ENCODE results near the gene CMTR1. TPM values are rescaled to one million over a fixed set of nuclear protein-coding genes. Genes with fewer than 3 reads are reported as not detected.
"Not testable (repeated sequence)": the region's sequence is repeated elsewhere in the genome, so short reads cannot be mapped to it uniquely, and the experiment has no call there.

Gene CMTR1
- total and polyA plus RNA-seq, 10 donors, result 19.4 to 62.4 (median 45.3) TPM

DNA sequence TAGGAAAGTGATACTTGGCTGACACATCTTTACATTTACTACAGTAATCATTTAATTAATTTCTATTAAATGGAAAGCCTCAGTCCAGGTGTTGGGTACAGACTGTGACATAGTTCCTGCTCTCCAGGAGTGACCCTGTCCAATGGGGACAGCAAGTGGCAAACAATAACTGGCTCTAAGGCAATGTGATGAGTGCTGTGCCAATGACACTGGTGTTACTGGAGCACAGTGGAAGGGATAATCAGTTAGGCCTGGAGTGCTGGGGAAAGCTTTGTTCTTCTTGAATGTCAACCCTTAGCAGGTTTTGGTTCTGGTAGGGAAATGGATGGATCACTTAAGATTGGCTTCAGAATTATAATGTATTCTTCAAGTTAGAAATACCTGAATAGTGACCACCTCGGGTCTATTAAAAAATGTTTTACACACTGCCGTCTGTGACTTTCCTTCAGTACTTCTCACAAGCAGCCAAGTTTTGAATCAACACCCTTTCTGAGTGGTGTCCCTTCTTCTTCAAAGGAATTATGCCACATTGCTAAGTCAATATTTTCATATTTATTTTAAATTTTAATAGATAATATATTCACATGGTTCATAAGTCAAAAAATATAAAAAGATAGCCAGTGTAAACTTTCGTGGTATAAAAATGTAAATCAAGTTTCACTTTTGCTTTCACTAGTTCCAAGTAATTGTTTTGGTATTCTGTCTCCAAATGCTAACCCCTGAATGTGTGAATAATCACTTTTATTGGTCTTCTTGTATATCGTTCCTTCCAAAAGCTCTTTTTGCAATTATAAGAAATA, 9.6 kb downstream of the CMTR1 start:
- Histone ChIP-seq H3K36me3 (peaks cover 9 to 86% (median 58%) of the 10 kb centered on the region in 6 donors), H3K4me3 (peak overlapping the region in 7 of 8 donors; percentile 8 to 52 (median 19)), H3K27ac (peak overlapping the region; percentile 7 to 86 (median 78)), H3K27me3 (replicated peaks in 1 of 7) (no peaks in the 10 kb centered on the region), H3K4me1 (peaks cover 4 to 58% (median 23%) of the 10 kb centered on the region in 6 donors), H3K9me3 (no peaks in the 10 kb centered on the region)
- intact Hi-C loops (cut with DNase I; ENCODE audit: low total_unique reads), result no loop called here
- no peak for TF ChIP-seq POLR2AphosphoS5 (IDR thresholded peaks at IDR 0.05)
- TF ChIP-seq, protein P1, sequence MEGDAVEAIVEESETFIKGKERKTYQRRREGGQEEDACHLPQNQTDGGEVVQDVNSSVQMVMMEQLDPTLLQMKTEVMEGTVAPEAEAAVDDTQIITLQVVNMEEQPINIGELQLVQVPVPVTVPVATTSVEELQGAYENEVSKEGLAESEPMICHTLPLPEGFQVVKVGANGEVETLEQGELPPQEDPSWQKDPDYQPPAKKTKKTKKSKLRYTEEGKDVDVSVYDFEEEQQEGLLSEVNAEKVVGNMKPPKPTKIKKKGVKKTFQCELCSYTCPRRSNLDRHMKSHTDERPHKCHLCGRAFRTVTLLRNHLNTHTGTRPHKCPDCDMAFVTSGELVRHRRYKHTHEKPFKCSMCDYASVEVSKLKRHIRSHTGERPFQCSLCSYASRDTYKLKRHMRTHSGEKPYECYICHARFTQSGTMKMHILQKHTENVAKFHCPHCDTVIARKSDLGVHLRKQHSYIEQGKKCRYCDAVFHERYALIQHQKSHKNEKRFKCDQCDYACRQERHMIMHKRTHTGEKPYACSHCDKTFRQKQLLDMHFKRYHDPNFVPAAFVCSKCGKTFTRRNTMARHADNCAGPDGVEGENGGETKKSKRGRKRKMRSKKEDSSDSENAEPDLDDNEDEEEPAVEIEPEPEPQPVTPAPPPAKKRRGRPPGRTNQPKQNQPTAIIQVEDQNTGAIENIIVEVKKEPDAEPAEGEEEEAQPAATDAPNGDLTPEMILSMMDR (IDR thresholded peaks at IDR 0.05 in 8 of 11, conservative IDR thresholded peaks at IDR 0.05 in 3 of 11), result no peak
- TF ChIP-seq POLR2A (IDR thresholded peaks at IDR 0.05), result no peak
- DNase-seq, result no peak
- 6 to 18% (median 9%) methylated on average over 4 of the region's 4 CpGs for WGBS, 5 donors

DNA sequence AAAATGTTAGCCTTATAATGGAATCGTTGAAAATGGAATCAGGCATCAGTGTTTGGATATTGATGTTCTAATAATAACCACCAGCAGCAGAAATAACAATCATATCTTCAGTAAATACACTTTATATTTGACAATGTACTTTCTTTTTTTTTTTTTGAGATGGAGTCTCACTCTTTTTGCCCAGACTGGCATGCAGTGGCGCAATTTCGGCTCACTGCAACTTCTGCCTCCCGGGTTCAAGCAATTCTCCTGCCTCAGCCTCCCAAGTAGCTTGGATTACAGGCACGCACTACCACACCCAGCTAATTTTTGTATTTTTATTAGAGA, 10.2 kb downstream of the CMTR1 start:
- peaks cover 4 to 53% (median 23%) of the 10 kb centered on the region in 6 donors for H3K4me1 ChIP-seq
- H3K9me3 ChIP-seq; intact Hi-C loops (cut with DNase I; ENCODE audit: low total_unique reads); H3K27me3 ChIP-seq (replicated peaks in 1 of 7); DNase-seq: not testable (repeated sequence)
- H3K27ac ChIP-seq, result peak overlapping the region; percentile 7 to 86 (median 78)
- H3K4me3 ChIP-seq, result peak overlapping the region in 7 of 8 donors; percentile 0 to 52 (median 19)
- 72 to 84% (median 80%) methylated on average over 5 of the region's 5 CpGs for WGBS, 5 donors
- peaks cover 9 to 86% (median 56%) of the 10 kb centered on the region in 6 donors for H3K36me3 ChIP-seq

DNA sequence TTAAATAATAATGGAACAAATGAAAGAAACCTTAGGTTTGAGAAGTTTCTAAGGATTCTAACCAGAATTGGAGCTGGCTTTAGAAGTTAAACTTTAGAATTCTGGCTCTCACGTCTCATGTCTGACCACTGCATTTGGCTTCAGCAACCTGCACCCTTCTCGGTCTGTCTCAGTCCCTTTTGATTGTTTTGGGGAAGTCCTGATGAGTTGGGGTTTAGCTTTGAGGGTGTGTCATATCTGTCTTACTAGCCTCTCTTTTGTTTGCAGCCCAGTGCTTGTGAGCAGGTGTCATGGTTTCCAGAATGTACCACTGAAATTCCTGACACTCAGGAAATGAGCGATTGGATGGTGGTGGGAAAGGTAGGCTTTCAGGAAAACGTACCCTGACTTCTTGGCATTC, 17.0 kb downstream of the CMTR1 start:
- WGBS, 5 donors, result 85 to 96% (median 89%) methylated on average over 4 of the region's 4 CpGs
- no peak overlapping the region for H3K27ac ChIP-seq
- intact Hi-C loops (cut with DNase I; ENCODE audit: low total_unique reads), result no loop called here
- no peak for DNase-seq
- no peaks in the 10 kb centered on the region for H3K27me3 ChIP-seq (replicated peaks in 1 of 7)
- no peaks in the 10 kb centered on the region for H3K9me3 ChIP-seq
- H3K36me3 ChIP-seq, result peaks cover 8 to 100% (median 94%) of the 10 kb centered on the region in 6 donors
- TF ChIP-seq, protein P1 (IDR thresholded peaks at IDR 0.05 in 8 of 11, conservative IDR thresholded peaks at IDR 0.05 in 3 of 11), result no peak
- TF ChIP-seq POLR2A (IDR thresholded peaks at IDR 0.05) (no peak), POLR2AphosphoS5 (IDR thresholded peaks at IDR 0.05) (no peak)
- H3K4me1 ChIP-seq, result no peaks in the 10 kb centered on the region
- no peak overlapping the region for H3K4me3 ChIP-seq

DNA sequence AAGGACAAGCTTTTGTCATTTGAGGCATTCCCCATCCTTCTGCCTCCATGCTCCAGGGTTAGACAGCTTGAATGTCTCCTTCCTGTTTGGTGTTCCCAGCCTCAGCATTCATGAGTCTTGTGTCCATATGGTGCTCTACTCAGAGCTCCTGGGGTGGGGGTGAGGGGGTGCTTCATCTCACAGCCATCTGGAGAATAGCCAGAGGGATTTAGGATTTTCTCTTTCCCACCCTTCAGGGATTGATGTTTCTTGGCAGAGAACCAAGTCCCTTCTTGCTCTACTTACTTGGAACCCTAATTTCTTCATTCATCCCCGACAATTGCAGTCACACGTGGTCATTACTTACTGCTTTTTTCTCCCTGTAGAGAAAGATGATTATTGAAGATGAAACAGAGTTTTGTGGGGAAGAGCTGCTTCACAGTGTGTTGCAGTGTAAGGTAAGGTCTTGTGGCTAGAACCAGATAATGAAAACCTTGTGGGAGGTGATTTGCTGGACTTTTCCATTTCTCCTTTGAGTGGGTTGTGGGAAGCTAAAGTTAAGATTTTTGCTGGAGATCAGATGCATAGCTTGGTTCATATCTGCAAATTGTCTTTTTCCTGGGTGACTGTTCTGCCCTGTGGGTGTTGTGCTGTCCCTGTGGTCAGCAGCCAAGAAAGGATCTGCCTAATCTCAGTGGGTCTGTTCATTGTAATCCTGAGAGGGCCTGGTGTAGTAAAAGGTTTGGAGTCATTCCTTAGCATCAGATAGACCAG, 18.6 kb downstream of the CMTR1 start:
- H3K9me3 ChIP-seq, result no peaks in the 10 kb centered on the region
- H3K4me3 ChIP-seq, result no peak overlapping the region
- peaks cover 5 to 100% (median 94%) of the 10 kb centered on the region in 6 donors for H3K36me3 ChIP-seq
- H3K27ac ChIP-seq, result no peak overlapping the region
- TF ChIP-seq POLR2AphosphoS5 (IDR thresholded peaks at IDR 0.05) (no peak), POLR2A (IDR thresholded peaks at IDR 0.05) (no peak)
- TF ChIP-seq, protein P1 (IDR thresholded peaks at IDR 0.05 in 8 of 11, conservative IDR thresholded peaks at IDR 0.05 in 3 of 11), result no peak
- H3K4me1 ChIP-seq, result peaks cover 0 to under 1% (median 0%) of the 10 kb centered on the region in 6 donors
- 82 to 93% (median 89%) methylated on average over 2 of the region's 2 CpGs for WGBS, 5 donors
- intact Hi-C loops (cut with DNase I; ENCODE audit: low total_unique reads), result no loop called here
- H3K27me3 ChIP-seq (replicated peaks in 1 of 7), result no peaks in the 10 kb centered on the region
- no peak for DNase-seq

Data from spleen (tissue), 11 donors.